ENCODE results near the gene PPM1D.
"Not testable (repeated sequence)": the region's sequence is repeated elsewhere in the genome, so short reads cannot be mapped to it uniquely, and the experiment has no call there.

The PPM1D gene

GRCh38 chr17:60594170-60594569 is 5.8 kb upstream of the PPM1D start:
- not testable (repeated sequence) for DNase-seq (ENCODE audit: low spot score)

- no peak for DNase-seq (ENCODE audit: low spot score)
Observed at GRCh38 chr17:60594734-60595133, 5.3 kb upstream of the PPM1D start.

GRCh38 chr17:60597297-60597696 is 2.7 kb upstream of the PPM1D start:
- DNase-seq (ENCODE audit: low spot score), result no peak

- DNase-seq (ENCODE audit: low spot score), result no peak
Observed at GRCh38 chr17:60598001-60598736, 1.8 kb upstream of the PPM1D start.

- no peak for DNase-seq (ENCODE audit: low spot score)
Observed at GRCh38 chr17:60599220-60599619, 773 bp upstream of the PPM1D start.

- DNase-seq (ENCODE audit: low spot score), result peak; percentile 58
Observed at GRCh38 chr17:60600490-60601446, 775 bp downstream of the PPM1D start.

GRCh38 chr17:60601447-60602384 is 1.7 kb downstream of the PPM1D start:
- peak; percentile 53 for DNase-seq (ENCODE audit: low spot score)

GRCh38 chr17:60602385-60602742 is 2.4 kb downstream of the PPM1D start:
- no peak for DNase-seq (ENCODE audit: low spot score)

- no peak for DNase-seq (ENCODE audit: low spot score)
Observed at GRCh38 chr17:60602871-60603270, 2.9 kb downstream of the PPM1D start.

- DNase-seq (ENCODE audit: low spot score), result not testable (repeated sequence)
Observed at GRCh38 chr17:60603477-60603876, 3.5 kb downstream of the PPM1D start.

- no peak for DNase-seq (ENCODE audit: low spot score)
Observed at GRCh38 chr17:60604686-60605334, 4.8 kb downstream of the PPM1D start.

- DNase-seq (ENCODE audit: low spot score), result no peak
Observed at GRCh38 chr17:60606036-60606435, 6.0 kb downstream of the PPM1D start.

- no peak for DNase-seq (ENCODE audit: low spot score)
Observed at GRCh38 chr17:60610473-60610872, 10.5 kb downstream of the PPM1D start.

GRCh38 chr17:60611321-60611720 is 11.3 kb downstream of the PPM1D start:
- DNase-seq (ENCODE audit: low spot score), result not testable (repeated sequence)

- DNase-seq (ENCODE audit: low spot score), result no peak
Observed at GRCh38 chr17:60613325-60613724, 13.3 kb downstream of the PPM1D start.

- not testable (repeated sequence) for DNase-seq (ENCODE audit: low spot score)
Observed at GRCh38 chr17:60613796-60614195, 13.8 kb downstream of the PPM1D start.

- not testable (repeated sequence) for DNase-seq (ENCODE audit: low spot score)
Observed at GRCh38 chr17:60614247-60614646, 14.3 kb downstream of the PPM1D start.

- no peak for DNase-seq (ENCODE audit: low spot score)
Observed at GRCh38 chr17:60615108-60615507, 15.1 kb downstream of the PPM1D start.

- no peak for DNase-seq (ENCODE audit: low spot score)
Observed at GRCh38 chr17:60615840-60616239, 15.8 kb downstream of the PPM1D start.

- no peak for DNase-seq (ENCODE audit: low spot score)
Observed at GRCh38 chr17:60618080-60618479, 18.1 kb downstream of the PPM1D start.

- no peak for DNase-seq (ENCODE audit: low spot score)
Observed at GRCh38 chr17:60618854-60619526, 19.0 kb downstream of the PPM1D start.

Measured in CD4-positive, alpha-beta T cell treated with Interleukin-15 for 4 hours (primary cell).